Measurements from ENCODE around the gene SLC7A11. TPM values are rescaled to one million over a fixed set of nuclear protein-coding genes. Genes with fewer than 3 reads are reported as not detected.

SLC7A11 gene
- total and polyA plus RNA-seq, 2 of the 4 experiments (the other 2 are of a cell fraction) = 8.3 to 24.7 TPM

- no peak for TF ChIP-seq NFE2L2 (IDR thresholded peaks at IDR 0.05; ENCODE audit: low read depth, low read length)
Measured at GRCh38 chr4:138233313-138234034, 8.7 kb downstream of the SLC7A11 start (continued).

GRCh38 chr4:138232364-138232763 lies 9.8 kb downstream of the SLC7A11 start:
- peak overlapping the region; percentile 72 for H2BK5ac ChIP-seq (ENCODE audit: low read depth, low read length, poor library complexity, severe bottlenecking)
- POLR2A ChIA-PET (ENCODE audit: unreplicated experiment) = no interaction called here
- peaks cover 10% of the 10 kb centered on the region for H3K4me1 ChIP-seq (ENCODE audit: control insufficient read depth, insufficient read depth, low read length)
- CTCF ChIA-PET = interaction anchor here (1.2 kb wide), 1 partner anchor 9 kb away, joined by 3 read pairs; the partner anchor contains the start of gene SLC7A11
- no peak overlapping the region for H3K27ac ChIP-seq (ENCODE audit: insufficient read depth, low read length)
- H3K79me1 ChIP-seq (ENCODE audit: low read depth in 1 of 2, low read length in 2 of 2) = peaks cover 18 to 35% of the 10 kb centered on the region in 2 experiments
- H3K18ac ChIP-seq (ENCODE audit: low read depth, low read length) = peak overlapping the region; percentile 79
- H2AK5ac ChIP-seq (ENCODE audit: low read depth, low read length) = peak overlapping the region; percentile 35; the same call in 1 of the 2 replicates
- no peak overlapping the region for H3K4me3 ChIP-seq (ENCODE audit: insufficient read depth, low read depth, low read length)
- ATAC-seq (ENCODE audit: low read depth) = no peak
- WGBS, 2 experiments (ENCODE audit: extremely low coverage in 2 of 2, insufficient read length in 1 of 2) = no CpG with 5 or more reads among the region's 1 CpG
- no peak for DNase-seq
- peaks cover 17% of the 10 kb centered on the region for H3K36me3 ChIP-seq (ENCODE audit: control insufficient read depth, insufficient read depth, low read length)
- H3K27me3 ChIP-seq (ENCODE audit: control insufficient read depth, insufficient read depth, low read length) = no peaks in the 10 kb centered on the region
- dilution Hi-C loops (cut with HindIII; ENCODE audit: low sequenced_read_pairs, unreplicated experiment) (no loop called here), in situ Hi-C loops (cut with MboI; ENCODE audit: low sequenced_read_pairs) (no loop called here), intact Hi-C loops (cut with micrococcal nuclease) (no loop called here)
- peak overlapping the region; percentile 59 for H2BK120ac ChIP-seq (ENCODE audit: low read depth, low read length)
- H4K8ac ChIP-seq (ENCODE audit: low read depth in 2 of 2, low read length in 2 of 2) = peak overlapping the region in 1 of 2 experiments; percentile 46; a peak in 2 of 4 replicates
- no peaks in the 10 kb centered on the region for H4K20me1 ChIP-seq (ENCODE audit: insufficient read depth, low read length)
- no peak overlapping the region; the same call in 1 of the 2 replicates for H3K56ac ChIP-seq (ENCODE audit: extremely low read depth, insufficient read depth, low read length)
- H3K23ac ChIP-seq (ENCODE audit: low read depth, low read length) = no peak overlapping the region
- no peak overlapping the region; the same call in 2 of the 3 replicates for H2BK15ac ChIP-seq (ENCODE audit: low read depth, low read length)
- no peak overlapping the region for H2AK9ac ChIP-seq (replicated peaks; ENCODE audit: low read depth, low read length, poor library complexity)
- no peak overlapping the region for H3K14ac ChIP-seq (replicated peaks; ENCODE audit: low read depth, low read length)
- no peak overlapping the region for H3K4me2 ChIP-seq (ENCODE audit: low read depth, low read length)
- H3K9me1 ChIP-seq (ENCODE audit: insufficient read depth, low read length) = peaks cover 3% of the 10 kb centered on the region
- peak overlapping the region; percentile 27; the same call in 1 of the 2 replicates for H2BK20ac ChIP-seq (ENCODE audit: low read depth, low read length)
- H3K4ac ChIP-seq (ENCODE audit: low read depth, low read length) = peak overlapping the region; percentile 20; the same call in 1 of the 2 replicates
- BruUV-seq (replicated peaks) = no TSS peak
- no peaks in the 10 kb centered on the region for H3K9me3 ChIP-seq (ENCODE audit: control insufficient read depth, insufficient read depth, low read length)
- H4K91ac ChIP-seq (ENCODE audit: insufficient read depth, low read depth, low read length) = 0 out of 2 replicates have a peak overlapping the region, but pooled peaks have one; percentile 28
- no peak overlapping the region for H3K9ac ChIP-seq (ENCODE audit: low read depth, low read length)
- H4K5ac ChIP-seq (ENCODE audit: low read depth, low read length) = peak overlapping the region; percentile 66; the same call in 1 of the 2 replicates
- no peak overlapping the region for H2AFZ ChIP-seq (replicated peaks; ENCODE audit: low read length, poor library complexity)
- TF ChIP-seq SMC3 (IDR thresholded peaks at IDR 0.05; ENCODE audit: low read depth, low read length) = no peak
- TF ChIP-seq BHLHE40 (IDR thresholded peaks at IDR 0.05; ENCODE audit: low read depth, low read length) = no peak
- TF ChIP-seq, protein P1, sequence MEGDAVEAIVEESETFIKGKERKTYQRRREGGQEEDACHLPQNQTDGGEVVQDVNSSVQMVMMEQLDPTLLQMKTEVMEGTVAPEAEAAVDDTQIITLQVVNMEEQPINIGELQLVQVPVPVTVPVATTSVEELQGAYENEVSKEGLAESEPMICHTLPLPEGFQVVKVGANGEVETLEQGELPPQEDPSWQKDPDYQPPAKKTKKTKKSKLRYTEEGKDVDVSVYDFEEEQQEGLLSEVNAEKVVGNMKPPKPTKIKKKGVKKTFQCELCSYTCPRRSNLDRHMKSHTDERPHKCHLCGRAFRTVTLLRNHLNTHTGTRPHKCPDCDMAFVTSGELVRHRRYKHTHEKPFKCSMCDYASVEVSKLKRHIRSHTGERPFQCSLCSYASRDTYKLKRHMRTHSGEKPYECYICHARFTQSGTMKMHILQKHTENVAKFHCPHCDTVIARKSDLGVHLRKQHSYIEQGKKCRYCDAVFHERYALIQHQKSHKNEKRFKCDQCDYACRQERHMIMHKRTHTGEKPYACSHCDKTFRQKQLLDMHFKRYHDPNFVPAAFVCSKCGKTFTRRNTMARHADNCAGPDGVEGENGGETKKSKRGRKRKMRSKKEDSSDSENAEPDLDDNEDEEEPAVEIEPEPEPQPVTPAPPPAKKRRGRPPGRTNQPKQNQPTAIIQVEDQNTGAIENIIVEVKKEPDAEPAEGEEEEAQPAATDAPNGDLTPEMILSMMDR (conservative IDR thresholded peaks at IDR 0.05; ENCODE audit: low read depth, low read length) = no peak
- TF ChIP-seq ELK1 (IDR thresholded peaks at IDR 0.05; ENCODE audit: borderline replicate concordance, low read depth, low read length) = no peak
- TF ChIP-seq CHD1 (IDR thresholded peaks at IDR 0.05; ENCODE audit: low read depth, low read length) = no peak
- TF ChIP-seq RFX5 (IDR thresholded peaks at IDR 0.05; ENCODE audit: low read depth, low read length) = no peak
- no peak for TF ChIP-seq MAFK (IDR thresholded peaks at IDR 0.05; ENCODE audit: low read depth, low read length)
- no peak for TF ChIP-seq USF2 (IDR thresholded peaks at IDR 0.05; ENCODE audit: low read depth, low read length)
- TF ChIP-seq MXI1 (IDR thresholded peaks at IDR 0.05; ENCODE audit: borderline replicate concordance, low read depth, low read length) = no peak
- no peak for TF ChIP-seq NFE2L2 (IDR thresholded peaks at IDR 0.05; ENCODE audit: low read depth, low read length)
- no peak for TF ChIP-seq RCOR1 (IDR thresholded peaks at IDR 0.05; ENCODE audit: insufficient replicate concordance, low read length)
- TF ChIP-seq POLR2A (IDR thresholded peaks at IDR 0.05; ENCODE audit: low read depth, low read length) = no peak

All from IMR-90 (cell line).